DND-41 (cell line): ENCODE results near the gene FAP.

Experiments used
- ATAC-seq: fragments of 200-7000 bp; cut with Tn5 transposase; 3 replicates; pipeline ENCODE4 v1.9.1; 2021; ENCODE audit warnings: low read depth; ENCODE audit not compliant: insufficient read depth
- DNase-seq: peaks from one replicate; pipeline ENCODE4 v3.0.0-alpha.2; 2020
- H2AFZ ChIP-seq: 2 replicates; pipeline ENCODE4 v1.6.0; 2012; ENCODE audit warnings: low read depth, low read length
- H3K27ac ChIP-seq: 2 replicates; pipeline ENCODE4 v1.5.1; 2012; ENCODE audit warnings: low read length, inconsistent platforms
- H3K27me3 ChIP-seq: fragments of 200-600 bp; sonication (generic); 2 replicates; pipeline ENCODE4 v1.6.0; 2012; ENCODE audit warnings: low read length, mild to moderate bottlenecking, inconsistent platforms; ENCODE audit not compliant: insufficient read depth, poor library complexity
- H3K36me3 ChIP-seq: 2 replicates; pipeline ENCODE4 v1.5.1; 2012; ENCODE audit warnings: low read length, inconsistent platforms; ENCODE audit not compliant: insufficient read depth
- H3K4me1 ChIP-seq: 2 replicates; pipeline ENCODE4 v1.5.1; 2012; ENCODE audit warnings: mild to moderate bottlenecking, low read length; ENCODE audit not compliant: insufficient read depth
- H3K4me2 ChIP-seq: 2 replicates; pipeline ENCODE4 v1.6.0; 2012; ENCODE audit warnings: mild to moderate bottlenecking, moderate library complexity, low read length, inconsistent platforms; ENCODE audit not compliant: insufficient read depth
- H3K4me3 ChIP-seq, 2 experiments: fragments of 200-600 bp in 1 of 2; shearing (Covaris generic) in 1 of 2; 2 replicates each; pipeline ENCODE4 v1.5.1; 2012 to 2016; ENCODE audit warnings: inconsistent platforms in 2 of 2, low read length in 2 of 2, mild to moderate bottlenecking in 2 of 2, low read depth in 1 of 2, moderate library complexity in 1 of 2
- H3K79me2 ChIP-seq: 2 replicates; pipeline ENCODE4 v1.6.0; 2012; ENCODE audit warnings: low read length, inconsistent platforms; ENCODE audit not compliant: insufficient read depth
- H3K9ac ChIP-seq: 2 replicates; pipeline ENCODE4 v1.6.0; 2012; ENCODE audit warnings: low read depth, mild to moderate bottlenecking, inconsistent platforms, low read length, moderate library complexity
- H3K9me3 ChIP-seq: 2 replicates; pipeline ENCODE4 v1.5.1; 2012; ENCODE audit warnings: low read length, moderate library complexity, mild to moderate bottlenecking, inconsistent platforms; ENCODE audit not compliant: insufficient read depth, severe bottlenecking
- H4K20me1 ChIP-seq: 2 replicates; pipeline ENCODE4 v1.6.0; 2012; ENCODE audit warnings: low read length; ENCODE audit not compliant: insufficient read depth
- CTCF ChIP-seq: IDR thresholded peaks from 2 replicates; pipeline ENCODE4 v1.5.1; 2012; ENCODE audit warnings: borderline replicate concordance, low read length, moderate library complexity, mild to moderate bottlenecking; ENCODE audit not compliant: poor library complexity, severe bottlenecking; ENCODE audit errors: extremely low read depth
- EZH2 ChIP-seq: IDR thresholded peaks from 3 replicates; pipeline ENCODE4 v1.6.1; 2012; ENCODE audit warnings: borderline replicate concordance, low read depth, mild to moderate bottlenecking, moderate library complexity, low read length, inconsistent platforms; ENCODE audit not compliant: severe bottlenecking

The FAP gene

DNA sequence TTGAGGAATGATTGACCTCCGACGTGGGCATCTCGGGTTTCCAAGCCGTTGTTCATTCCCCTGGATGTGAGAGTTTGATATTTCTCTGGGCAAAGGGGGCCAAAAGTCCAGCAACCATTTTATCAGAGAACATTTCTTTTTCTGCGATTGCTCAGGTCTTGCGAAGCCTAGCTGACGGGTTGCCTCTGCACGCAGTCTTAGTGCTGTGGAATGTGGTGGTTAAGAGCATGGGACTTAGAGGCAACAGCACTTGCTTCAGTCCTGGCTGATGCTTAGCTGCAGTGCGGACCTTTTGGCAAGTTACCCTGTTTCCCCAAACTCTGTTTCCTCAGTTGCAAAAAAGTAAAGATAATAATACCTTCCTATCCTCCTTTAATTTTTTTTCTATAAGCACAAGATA, 45.0 kb downstream of the FAP start:
- DNase-seq: no peak
- H3K79me2 ChIP-seq: no peaks in the 10 kb centered on the region
- peaks cover 17% of the 10 kb centered on the region for H3K27me3 ChIP-seq
- H3K9me3 ChIP-seq: no peaks in the 10 kb centered on the region
- no peak overlapping the region for H3K27ac ChIP-seq
- no peaks in the 10 kb centered on the region for H3K4me1 ChIP-seq
- H4K20me1 ChIP-seq: no peaks in the 10 kb centered on the region
- no peak for ATAC-seq
- H3K4me3 ChIP-seq: no peak overlapping the region
- H3K4me2 ChIP-seq: no peak overlapping the region
- no peak for TF ChIP-seq CTCF
- no peak for TF ChIP-seq EZH2
- no peak overlapping the region for H3K9ac ChIP-seq
- no peaks in the 10 kb centered on the region for H3K36me3 ChIP-seq
- H2AFZ ChIP-seq: no peak overlapping the region

DNA sequence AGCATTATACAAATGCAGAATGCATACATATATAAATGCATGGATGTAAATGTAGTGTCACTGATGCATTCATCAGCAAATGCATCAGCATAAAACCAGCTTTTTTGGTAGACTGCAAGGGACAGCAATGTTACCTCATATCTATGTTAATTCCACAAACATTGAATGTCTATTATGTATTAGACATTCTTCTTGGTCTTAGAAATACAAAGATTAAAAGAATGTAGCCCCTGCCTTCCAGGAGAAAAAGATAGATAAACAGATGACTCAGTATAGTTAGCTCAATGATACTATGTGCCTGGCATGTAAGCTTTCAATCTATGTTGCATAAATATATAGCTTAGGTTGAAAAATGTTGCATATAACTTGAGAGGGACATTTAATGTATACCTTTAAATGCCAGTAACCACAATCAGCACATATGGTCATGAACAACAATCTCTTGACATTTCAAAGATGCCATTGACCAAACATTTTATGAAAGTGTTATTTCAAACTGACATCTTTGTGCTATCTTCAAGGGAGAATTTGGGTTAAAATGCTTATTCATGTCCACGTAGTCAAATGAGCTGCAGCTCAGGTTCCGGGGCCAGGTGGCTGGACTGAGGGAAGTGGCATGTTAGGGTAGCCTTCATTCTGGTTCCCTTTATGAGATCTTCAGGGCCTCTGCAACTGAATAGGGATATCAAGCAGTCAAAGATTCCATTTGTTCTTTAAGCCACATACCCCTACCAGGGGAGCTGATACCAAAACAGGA, 46.0 kb downstream of the FAP start:
- Histone ChIP-seq H3K4me3 (no peak overlapping the region), H3K4me1 (no peaks in the 10 kb centered on the region), H3K27ac (no peak overlapping the region), H3K4me2 (no peak overlapping the region), H3K9me3 (no peaks in the 10 kb centered on the region), H3K27me3 (peaks cover 17% of the 10 kb centered on the region), H3K9ac (no peak overlapping the region), H3K36me3 (no peaks in the 10 kb centered on the region), H4K20me1 (no peaks in the 10 kb centered on the region), H2AFZ (no peak overlapping the region), H3K79me2 (no peaks in the 10 kb centered on the region)
- ATAC-seq (no peak), DNase-seq (no peak)
- TF ChIP-seq CTCF (no peak), EZH2 (no peak)

DNA sequence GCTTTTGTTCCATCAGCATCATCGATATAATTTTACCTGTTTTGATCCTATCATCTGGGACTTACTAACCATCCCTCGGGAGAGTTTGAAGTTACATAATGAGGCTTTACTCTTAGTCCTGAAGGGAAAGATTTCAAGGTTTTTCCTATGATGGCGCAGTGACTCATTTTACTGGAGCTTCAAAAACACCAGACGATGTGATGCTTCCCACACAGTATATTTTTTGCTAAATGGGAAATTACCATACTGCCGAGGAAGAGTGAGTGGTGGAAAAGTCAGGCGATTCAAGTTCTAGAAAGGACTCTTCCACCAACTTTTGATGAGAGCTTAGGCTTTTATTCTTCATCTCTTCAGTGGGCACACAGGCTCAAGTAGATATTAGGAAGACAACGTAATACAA, 46.6 kb downstream of the FAP start:
- H3K4me1 ChIP-seq: no peaks in the 10 kb centered on the region
- H2AFZ ChIP-seq: no peak overlapping the region
- no peak overlapping the region for H3K9ac ChIP-seq
- H3K4me2 ChIP-seq: no peak overlapping the region
- H4K20me1 ChIP-seq: no peaks in the 10 kb centered on the region
- H3K27ac ChIP-seq: no peak overlapping the region
- H3K4me3 ChIP-seq: no peak overlapping the region
- peaks cover 21% of the 10 kb centered on the region for H3K27me3 ChIP-seq
- no peaks in the 10 kb centered on the region for H3K36me3 ChIP-seq
- ATAC-seq (no peak), DNase-seq (no peak)
- H3K79me2 ChIP-seq: no peaks in the 10 kb centered on the region
- H3K9me3 ChIP-seq: no peaks in the 10 kb centered on the region
- no peak for TF ChIP-seq CTCF
- no peak for TF ChIP-seq EZH2

DNA sequence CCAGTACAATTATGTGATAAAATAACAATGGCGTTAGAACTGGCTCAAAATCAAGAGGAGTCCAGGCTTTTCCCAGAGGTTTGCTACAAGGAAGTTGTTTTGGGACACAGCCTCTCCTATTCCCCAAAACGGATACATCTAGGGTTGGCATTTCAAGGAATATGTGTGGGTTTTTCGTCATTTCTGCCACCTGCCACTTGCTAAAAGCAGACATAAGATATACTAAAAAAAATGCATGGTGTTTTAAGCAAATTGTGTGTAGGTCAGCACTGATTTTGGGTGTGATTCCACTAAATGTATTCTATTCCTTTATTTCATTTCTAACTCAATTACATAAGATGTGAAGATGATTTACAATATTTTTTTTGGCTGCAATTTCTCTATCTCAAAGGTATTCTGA, 54.8 kb downstream of the FAP start:
- H2AFZ ChIP-seq: no peak overlapping the region
- H3K27ac ChIP-seq: no peak overlapping the region
- peaks cover 8% of the 10 kb centered on the region; the same call in 1 of the 2 replicates for H3K4me1 ChIP-seq
- peaks cover 10% of the 10 kb centered on the region for H3K27me3 ChIP-seq
- TF ChIP-seq CTCF: no peak
- H3K36me3 ChIP-seq: no peaks in the 10 kb centered on the region
- H4K20me1 ChIP-seq: no peaks in the 10 kb centered on the region
- DNase-seq: no peak
- no peak for ATAC-seq
- H3K4me2 ChIP-seq: no peak overlapping the region
- no peaks in the 10 kb centered on the region for H3K79me2 ChIP-seq
- no peaks in the 10 kb centered on the region for H3K9me3 ChIP-seq
- H3K9ac ChIP-seq: no peak overlapping the region
- no peak overlapping the region for H3K4me3 ChIP-seq
